GM19193 (cell line): Measurements from ENCODE around the gene PAX8.

Experiments used
- POLR2A ChIP-seq: IDR thresholded peaks from 4 replicates; pipeline ENCODE4 v1.6.1; 2011; ENCODE audit not compliant: insufficient read depth, insufficient read length; ENCODE audit errors: extremely low read depth

PAX8 gene

DNA sequence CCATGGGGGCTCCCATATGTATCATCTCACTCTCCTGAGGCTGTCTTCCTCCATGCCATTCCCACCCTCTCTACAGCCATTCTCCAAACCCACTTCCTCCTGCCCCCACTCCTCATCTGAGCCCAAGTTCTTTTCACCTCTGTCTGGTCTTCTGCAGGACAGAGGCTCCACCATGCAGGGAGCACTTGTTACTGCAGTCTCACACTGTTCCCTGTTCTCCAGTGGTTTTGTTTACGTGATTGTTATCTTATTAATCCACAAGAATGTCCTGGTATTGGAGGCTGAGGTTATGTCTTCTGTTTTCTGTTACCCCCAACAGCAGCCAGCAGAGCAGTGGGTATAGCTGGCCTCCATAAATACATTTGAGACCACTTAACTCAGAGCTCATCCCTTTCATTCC, 51.4 kb downstream of the PAX8 start:
- no peak for TF ChIP-seq POLR2A

DNA sequence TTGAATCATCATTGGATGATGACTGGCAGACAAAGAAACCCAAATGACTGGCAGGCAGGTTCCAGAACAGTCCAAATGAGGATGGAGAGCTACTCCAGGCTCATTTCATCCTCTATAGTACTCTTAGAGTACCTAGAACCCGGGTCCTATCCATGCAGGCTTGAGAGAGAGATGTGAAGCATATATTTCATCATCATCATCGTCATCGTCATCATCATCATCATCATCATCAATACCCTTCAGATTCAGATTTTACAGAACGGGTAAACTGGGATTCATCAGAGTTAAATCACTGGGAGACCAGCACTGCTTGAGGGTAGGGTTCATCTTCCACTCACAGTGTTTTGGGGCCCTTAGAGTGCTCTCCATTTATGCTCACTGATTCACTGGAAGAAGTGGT, 52.3 kb downstream of the PAX8 start:
- TF ChIP-seq POLR2A, result no peak

DNA sequence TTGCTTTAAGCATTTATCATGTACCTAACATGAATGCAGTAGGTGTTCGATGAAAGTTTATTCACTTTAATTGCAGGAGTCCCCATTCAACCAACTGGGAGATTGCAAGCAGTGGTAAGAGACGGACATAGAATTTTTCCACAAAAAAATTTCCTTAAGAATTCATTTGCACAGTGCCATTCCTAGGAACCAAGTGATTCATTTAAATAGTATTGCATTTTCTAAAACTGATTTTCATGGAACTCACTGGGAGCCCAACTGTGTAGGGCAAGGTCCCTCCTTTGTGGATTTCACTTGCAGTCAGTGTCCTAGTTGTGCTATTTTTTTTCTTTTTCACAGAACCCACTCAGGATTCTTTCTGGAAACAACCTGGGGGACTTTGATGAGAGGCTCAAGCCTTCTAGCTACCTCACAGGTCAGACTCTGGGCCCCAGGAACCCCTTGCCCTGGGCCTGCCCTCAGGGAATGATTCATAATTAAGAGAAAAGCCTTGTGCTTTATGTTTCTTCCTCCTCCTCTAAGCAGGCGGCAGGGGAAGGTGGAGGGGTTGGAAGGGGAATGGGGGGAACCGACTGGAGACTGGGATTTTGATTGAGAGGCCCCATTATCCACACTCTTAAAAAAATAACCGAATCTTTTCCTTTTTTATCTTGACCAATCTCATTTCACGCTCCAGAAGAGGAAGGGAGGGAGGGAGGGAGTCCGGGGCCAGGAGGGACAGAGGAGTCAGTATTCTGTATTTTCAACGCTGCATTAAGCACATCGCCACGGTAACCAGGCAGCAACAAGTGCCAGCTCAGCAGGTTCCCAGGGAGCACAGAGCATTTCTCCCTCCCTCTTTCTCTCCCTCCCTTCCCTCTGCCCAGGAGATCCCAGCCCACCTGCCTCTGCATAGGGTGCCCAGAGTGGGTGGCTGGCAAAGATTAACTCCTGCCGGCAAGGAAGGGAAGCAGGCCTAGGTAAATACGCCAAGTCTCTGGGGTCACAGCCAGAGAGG, 53.2 kb downstream of the PAX8 start:
- no peak for TF ChIP-seq POLR2A

DNA sequence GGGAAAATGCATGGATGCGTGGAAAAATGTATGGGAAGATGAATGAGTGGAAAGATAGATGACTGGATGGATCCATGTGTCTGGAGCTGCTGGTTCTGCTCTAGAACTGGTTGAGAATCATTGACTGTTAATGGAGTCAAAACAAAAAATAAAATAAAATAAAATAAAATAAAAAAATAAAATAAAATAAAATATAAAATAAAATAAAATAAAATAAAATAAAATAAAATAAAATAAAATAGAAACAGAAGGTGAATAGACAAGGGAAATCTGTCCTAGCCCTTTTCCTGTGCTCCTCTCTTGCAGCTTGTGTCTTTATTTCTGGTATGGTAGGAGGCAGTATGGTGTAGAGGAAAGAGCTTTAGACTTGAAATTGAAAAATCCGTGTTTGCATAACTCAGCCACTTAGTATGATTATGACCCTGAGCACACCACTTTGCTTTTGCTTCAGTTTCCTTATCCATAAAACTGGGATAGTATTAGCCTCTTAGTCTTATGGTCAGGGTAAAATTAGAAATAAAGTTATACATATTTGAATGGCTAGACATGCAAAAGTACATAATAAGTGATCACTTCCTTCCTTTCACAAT, 54.0 kb downstream of the PAX8 start:
- no peak for TF ChIP-seq POLR2A

DNA sequence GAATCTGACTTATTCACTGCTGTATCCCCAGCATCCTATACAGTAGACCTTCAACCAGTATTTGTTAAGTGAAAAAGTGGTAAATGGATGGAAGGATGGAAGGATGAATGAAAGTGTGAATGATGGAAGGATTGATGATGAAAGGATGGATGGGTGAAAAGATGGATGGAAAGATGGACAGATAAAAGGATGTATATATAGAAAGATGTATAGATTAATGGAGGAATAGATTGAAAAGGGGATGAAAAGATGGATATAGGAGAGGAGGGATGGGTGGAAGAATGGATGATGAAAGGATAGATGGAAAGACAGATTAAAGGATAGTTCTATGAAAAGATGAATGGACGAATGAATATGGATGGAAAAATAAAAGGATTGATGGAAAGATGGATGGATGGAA, 54.9 kb downstream of the PAX8 start:
- no peak for TF ChIP-seq POLR2A

DNA sequence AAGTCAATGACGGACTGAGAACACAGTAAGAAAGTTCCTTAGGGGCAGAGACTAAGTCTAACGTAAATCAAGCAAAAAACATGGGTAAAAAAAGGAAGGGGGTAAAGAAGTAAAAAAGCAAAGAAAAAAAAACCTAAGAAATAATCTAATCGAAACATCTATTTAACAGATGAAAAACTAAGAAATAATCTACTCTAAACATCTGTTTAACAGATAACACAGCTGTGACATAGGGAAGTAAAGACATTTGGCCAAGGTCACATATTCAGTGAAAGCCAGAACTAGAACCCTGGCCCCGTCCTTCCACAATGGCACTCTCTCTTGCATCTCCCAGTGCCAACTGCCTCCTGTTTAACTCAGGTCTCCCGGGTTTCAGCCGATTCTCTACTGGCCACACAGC, 56.9 kb downstream of the PAX8 start:
- TF ChIP-seq POLR2A, result no peak

DNA sequence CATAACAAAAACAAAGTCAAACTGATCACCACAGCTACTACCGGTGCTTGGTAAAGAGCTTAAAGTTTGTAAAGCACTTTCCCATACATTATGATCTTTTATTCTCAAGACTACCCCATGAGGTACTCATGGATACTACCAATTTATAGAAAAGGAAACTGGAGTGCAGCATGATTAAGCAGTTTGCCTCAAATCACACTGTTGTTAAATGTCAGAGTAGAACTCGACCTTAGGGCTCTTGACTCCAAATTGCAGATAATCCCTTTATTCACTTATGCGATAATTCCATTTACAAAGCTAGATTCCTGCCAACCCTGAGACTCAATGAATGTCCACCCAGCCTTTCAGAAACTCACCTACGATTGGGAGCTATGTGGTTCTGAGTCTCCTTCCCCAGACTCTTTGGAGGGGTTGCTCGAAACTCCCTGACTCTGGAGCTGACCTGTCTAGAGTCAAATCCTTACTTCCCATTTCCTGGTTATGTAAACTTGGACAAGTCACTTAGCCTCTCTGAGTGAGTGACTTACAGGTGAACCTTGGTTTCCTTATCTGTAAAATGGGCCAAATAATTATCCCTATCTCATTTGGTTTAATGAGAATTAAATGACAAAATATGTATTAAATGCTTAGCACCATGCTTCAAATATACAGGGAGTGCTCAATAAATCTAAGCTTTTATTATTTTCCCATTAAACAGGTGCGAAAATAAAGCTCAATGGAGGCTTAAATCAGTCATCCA, 57.6 kb downstream of the PAX8 start:
- TF ChIP-seq POLR2A, result no peak

DNA sequence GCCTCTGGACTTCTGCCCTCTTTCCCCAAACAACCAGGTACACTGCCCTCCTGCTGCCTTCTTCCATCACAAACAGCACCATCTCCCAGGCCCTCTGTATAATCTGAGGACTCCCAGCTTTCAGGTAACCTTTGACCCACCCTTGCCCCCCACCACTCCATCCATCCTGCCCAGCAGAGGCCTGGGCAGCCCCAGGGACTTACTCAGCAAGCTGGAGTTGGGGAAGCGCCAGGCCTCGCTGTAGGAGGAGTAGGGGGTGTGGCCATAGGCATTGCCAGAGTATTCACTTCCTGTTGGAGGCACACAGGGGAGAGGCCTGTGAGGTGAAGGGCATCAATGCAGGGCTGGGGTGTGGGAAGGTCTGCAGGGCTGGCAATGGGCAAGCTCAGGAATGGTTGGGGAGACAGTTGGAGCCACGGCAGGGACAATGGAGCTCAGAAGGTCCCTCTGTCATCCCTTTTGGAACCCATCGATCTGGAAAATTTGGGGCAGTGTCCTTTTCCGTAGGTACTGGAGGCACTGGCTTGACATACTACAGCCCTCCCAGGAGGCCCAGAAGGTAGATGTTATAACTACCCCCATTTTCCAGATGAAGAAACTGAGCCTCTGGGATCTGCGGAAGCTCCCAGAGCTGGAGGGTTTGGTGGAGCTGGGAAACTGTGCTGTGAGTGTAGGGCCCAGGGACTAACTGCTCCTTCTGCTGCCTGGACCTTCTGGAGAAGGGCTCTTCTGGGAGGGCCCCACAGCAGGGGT, 58.7 kb downstream of the PAX8 start:
- no peak for TF ChIP-seq POLR2A

DNA sequence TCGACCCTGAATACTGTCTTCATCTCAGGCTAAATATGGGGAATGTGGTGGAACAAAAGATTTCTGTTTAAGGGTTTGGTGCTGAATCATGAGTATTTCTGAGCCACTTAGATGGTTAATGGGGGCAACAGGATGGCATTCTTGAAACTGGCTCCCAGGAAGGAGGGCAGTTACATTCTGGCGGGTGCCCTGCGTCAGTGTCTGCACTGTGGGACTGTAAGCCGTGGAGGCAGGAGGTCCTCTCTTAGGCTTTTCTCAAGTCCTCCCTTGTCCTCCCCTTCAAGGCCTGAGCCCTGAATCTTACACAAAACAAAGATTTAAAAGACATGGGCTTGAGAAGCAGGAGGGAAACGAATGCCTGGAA, 59.2 kb downstream of the PAX8 start:
- no peak for TF ChIP-seq POLR2A

DNA sequence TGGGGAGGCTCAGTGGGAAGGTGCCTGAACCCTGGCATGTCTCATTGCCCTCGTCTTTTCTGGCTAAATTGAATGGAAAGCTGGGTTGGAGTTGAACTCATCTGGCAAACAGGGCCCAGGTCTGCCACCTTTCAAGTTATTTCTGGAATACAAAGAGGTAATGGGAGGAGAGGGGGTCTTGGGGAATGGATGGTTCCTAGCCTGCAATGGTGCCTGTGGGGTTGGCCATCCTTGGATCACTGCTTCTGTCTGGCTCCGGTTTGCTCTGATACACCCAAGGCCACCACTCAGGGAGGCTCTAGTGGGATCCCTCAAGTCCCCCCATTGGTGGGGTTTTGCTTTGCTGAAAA, 59.7 kb downstream of the PAX8 start:
- TF ChIP-seq POLR2A, result no peak

DNA sequence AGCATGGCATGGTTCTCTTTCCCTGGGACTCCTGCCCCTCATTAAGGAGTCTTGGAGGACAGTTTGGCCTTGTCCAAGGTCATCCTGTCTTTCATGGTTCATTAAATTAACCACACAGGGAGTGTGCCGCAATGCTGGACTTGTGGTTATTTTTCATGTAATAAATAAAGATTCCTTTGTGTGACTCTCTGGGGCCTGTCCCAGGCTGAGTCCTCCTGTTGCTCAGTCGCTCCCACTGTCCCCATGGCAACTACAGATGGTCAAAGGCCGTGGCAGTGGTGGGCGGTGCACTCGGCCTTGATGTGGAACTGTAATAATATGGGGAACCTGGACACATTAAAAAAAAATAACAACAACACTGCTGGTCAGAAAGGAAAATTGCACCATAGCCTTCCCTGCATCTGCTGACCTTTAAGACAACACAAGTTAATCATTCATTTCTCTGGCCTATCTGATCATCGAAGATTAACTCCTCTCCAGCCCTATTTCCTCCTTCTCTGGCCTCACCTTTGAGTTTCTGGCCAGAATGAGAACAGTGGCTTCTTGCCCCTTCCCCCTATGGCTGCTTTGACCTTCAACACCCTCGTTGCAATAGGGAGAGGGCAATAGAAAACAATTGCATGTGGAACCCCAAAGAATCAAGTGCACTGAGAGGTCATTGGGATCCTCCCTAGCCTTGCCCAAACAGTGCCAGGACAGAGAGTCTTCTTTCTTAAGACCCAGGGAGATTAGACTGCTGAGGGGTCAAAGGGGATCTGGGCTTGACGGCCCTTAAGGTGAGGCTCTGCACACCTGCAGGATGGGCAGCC, 60.2 kb downstream of the PAX8 start:
- TF ChIP-seq POLR2A, result no peak

DNA sequence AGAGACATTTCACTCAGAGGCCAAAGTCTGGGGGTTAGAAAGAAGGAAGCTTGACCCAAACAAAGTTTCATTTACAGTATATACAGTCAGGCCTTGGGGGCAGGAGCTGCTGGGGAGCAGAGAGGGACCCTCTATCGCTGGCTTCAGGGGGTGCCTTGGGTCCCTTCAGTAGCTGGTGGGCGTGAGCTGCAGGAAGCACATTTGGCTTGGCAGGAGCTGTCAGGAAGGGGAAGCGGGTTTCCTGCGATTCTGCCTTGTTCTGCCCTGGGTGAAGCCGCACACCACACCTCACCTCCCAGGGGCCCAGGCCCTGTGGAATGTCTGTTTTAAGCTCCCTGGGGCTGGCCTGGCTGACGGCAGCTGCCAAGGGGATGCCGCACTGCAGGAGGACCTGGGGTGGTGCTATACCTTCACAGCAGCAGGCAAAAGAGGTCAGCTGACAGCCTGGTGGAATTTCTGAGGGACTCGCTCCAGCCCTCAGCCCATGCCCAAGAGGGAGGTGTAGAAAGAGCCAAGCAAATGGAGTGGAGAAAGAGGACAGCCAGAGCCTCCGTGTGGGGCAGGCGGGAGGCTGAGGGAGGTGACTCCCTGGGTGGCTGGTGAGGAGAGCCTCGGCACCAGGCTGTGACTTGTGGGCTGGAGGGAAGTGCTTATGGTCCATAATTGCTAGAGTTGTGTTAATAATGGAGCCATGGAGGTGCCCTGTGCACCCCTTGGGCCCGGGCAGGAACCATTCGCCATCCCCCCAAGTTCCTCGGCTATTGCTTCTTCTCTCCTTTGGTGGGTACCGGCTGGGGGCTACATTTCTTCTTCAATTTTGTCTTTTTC, 61.1 kb downstream of the PAX8 start:
- TF ChIP-seq POLR2A, result no peak

DNA sequence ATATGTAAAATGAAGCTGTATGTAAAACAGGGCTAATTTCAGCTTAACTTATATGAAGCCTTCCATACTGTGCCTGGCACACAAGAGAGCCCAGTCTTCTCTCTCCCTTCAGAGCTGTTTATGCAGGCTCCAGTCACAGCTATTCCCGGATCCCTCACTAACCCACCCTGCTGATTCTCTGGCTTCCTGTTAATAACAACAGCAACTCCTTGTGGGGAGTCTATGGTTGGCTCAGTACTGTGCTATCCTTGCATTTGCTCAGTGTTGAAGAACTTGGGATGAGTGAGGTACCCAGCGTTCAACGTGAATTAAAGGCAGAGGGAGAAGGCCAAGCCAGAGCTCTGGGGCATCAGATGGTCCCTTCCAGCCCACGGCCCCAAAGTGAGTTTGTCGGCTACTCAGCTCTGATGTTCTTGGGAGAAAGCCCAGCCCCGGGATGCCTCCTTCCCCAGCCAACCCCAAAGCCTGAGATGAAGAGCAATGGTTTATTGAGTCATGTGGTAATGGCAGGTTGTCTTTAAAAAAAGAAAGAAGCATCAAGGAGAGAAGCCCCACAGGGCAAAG, 61.7 kb downstream of the PAX8 start:
- no peak for TF ChIP-seq POLR2A
